Immature natural killer cell (primary cell): ENCODE data around the gene KCNQ5. TPM values are rescaled to one million over a fixed set of nuclear protein-coding genes. Genes with fewer than 3 reads are reported as not detected.

Source experiments
- DNase-seq, 3 donors: peaks; one replicate each; pipeline ENCODE4 v3.0.0; 2022; ENCODE audit warnings: mixed read lengths in 1 of 3
- H3K27ac Mint-ChIP-seq, 6 donors: one replicate each; pipeline ENCODE4 v1.8.0; 2020; ENCODE audit warnings: mixed read lengths in 6 of 6, mild to moderate bottlenecking in 5 of 6, inconsistent platforms in 4 of 6, moderate library complexity in 3 of 6
- H3K27me3 Mint-ChIP-seq, 3 donors: one replicate each; pipeline ENCODE4 v1.8.0; 2020 to 2021; ENCODE audit warnings: low read depth in 3 of 3, mild to moderate bottlenecking in 3 of 3, mixed read lengths in 3 of 3, moderate library complexity in 3 of 3, inconsistent platforms in 1 of 3
- H3K36me3 Mint-ChIP-seq, 3 donors: one replicate each; pipeline ENCODE4 v1.8.0; 2020; ENCODE audit warnings: mixed read lengths in 3 of 3, inconsistent platforms in 2 of 3, mild to moderate bottlenecking in 2 of 3
- H3K4me1 Mint-ChIP-seq, 2 donors: one replicate each; pipeline ENCODE4 v1.8.0; 2020; ENCODE audit warnings: inconsistent platforms in 2 of 2, mild to moderate bottlenecking in 2 of 2, mixed read lengths in 2 of 2, moderate library complexity in 1 of 2
- H3K4me3 Mint-ChIP-seq, 5 donors: one replicate each; pipeline ENCODE4 v1.8.0; 2020; ENCODE audit warnings: mild to moderate bottlenecking in 5 of 5, mixed read lengths in 5 of 5, inconsistent platforms in 3 of 5, moderate library complexity in 3 of 5
- H3K9me3 Mint-ChIP-seq, 6 donors: one replicate each; pipeline ENCODE4 v1.8.0; 2020; ENCODE audit warnings: mild to moderate bottlenecking in 6 of 6, mixed read lengths in 6 of 6, inconsistent platforms in 4 of 6, moderate library complexity in 3 of 6
- polyA plus RNA-seq, 3 donors: library from polyadenylated mRNA; unstranded; fragments of 300-500 nt; fragmentation: Illumina TruSeq; gene quantifications; one replicate each; pipeline ENCODE4 v1.2.3, GENCODE V29; 2021

Gene KCNQ5
- polyA plus RNA-seq, 3 donors from 2014 or later: 1.3 to 4.3 (median 1.8) TPM

DNA sequence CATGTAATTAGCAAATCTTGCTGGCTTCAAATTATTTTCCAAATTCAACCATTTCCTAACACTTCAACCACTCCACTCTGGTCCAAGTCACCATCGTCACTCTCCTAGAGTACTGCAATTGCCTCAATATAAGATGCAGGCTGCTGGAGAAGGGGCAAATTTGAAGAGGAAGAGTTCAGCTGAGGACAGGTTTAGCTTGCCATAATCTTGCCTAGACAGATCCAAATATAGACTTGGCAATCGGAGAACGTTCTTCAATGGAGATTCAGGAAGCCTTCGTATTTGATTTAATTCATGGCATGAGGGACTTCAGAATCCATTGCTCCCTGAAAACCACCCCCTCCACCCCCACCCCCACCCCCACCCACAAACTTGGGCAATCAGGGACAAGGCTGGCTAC, 618.9 kb downstream of the KCNQ5 start:
- H3K9me3 Mint-ChIP-seq: no peaks in the 10 kb centered on the region
- H3K36me3 Mint-ChIP-seq: no peaks in the 10 kb centered on the region
- H3K27ac Mint-ChIP-seq: no peak overlapping the region

DNA sequence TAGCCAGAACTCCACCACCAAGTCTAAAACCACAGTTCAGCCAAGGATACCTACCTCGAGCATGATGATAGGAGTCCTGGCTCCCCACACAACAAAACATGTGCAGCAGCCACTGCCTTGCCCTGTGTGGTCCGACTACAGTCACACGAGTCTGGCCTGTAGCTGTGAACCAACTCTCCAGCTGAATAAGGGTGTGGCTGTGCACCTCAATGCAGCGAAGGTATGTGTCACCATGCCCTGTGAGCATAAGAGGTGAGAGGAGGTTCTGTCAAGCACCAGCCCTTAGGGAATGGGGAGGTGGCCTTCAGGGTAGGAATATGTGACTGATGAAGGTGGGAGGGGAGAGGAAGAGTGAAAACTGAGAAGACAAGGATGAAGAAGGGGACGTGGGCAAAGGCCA, 620.1 kb downstream of the KCNQ5 start:
- H3K36me3 Mint-ChIP-seq: no peaks in the 10 kb centered on the region
- peaks cover 0 to 3% (median 0%) of the 10 kb centered on the region in 3 donors for H3K27me3 Mint-ChIP-seq
- no peaks in the 10 kb centered on the region for H3K9me3 Mint-ChIP-seq
- H3K4me3 Mint-ChIP-seq: no peak overlapping the region
- H3K27ac Mint-ChIP-seq: no peak overlapping the region
- H3K4me1 Mint-ChIP-seq: no peaks in the 10 kb centered on the region
- DNase-seq: no peak

More for the DNA sequence above, 618.9 kb downstream of the KCNQ5 start:
- H3K27me3 Mint-ChIP-seq: peaks cover 0 to 3% (median 0%) of the 10 kb centered on the region in 3 donors
- DNase-seq: no peak
- H3K4me1 Mint-ChIP-seq: no peaks in the 10 kb centered on the region
- no peak overlapping the region for H3K4me3 Mint-ChIP-seq
